Left ventricle myocardium inferior (tissue), 1 donor: ENCODE results near the gene MYOM3. TPM values are rescaled to one million over a fixed set of nuclear protein-coding genes. Genes with fewer than 3 reads are reported as not detected.

ENCODE experiments used
- DNase-seq: peaks from one replicate; pipeline ENCODE4 v3.0.0-alpha.2; 2020
- H3K27ac ChIP-seq: fragments of 200-600 bp; replicated peaks from 2 replicates; pipeline ENCODE4 v1.8.0; 2021
- H3K27me3 ChIP-seq: fragments of 200-600 bp; 2 replicates; pipeline ENCODE4 v1.8.0; 2021; ENCODE audit warnings: low read depth
- H3K36me3 ChIP-seq: fragments of 200-600 bp; 2 replicates; pipeline ENCODE4 v1.8.0; 2021
- H3K4me1 ChIP-seq: fragments of 200-600 bp; 2 replicates; pipeline ENCODE4 v1.8.0; 2021
- H3K4me3 ChIP-seq: fragments of 200-600 bp; 2 replicates; pipeline ENCODE4 v1.8.0; 2021; ENCODE audit warnings: mild to moderate bottlenecking, moderate library complexity
- H3K9me3 ChIP-seq: fragments of 200-600 bp; replicated peaks from 2 replicates; pipeline ENCODE4 v1.8.0; 2021
- CTCF ChIP-seq: fragments of 200-600 bp; IDR thresholded peaks from 2 replicates; pipeline ENCODE4 v1.8.0; 2021; ENCODE audit warnings: antibody characterized with exemption, mild to moderate bottlenecking, borderline replicate concordance
- intact Hi-C: fragments of 100-400 bp; cut with micrococcal nuclease; formaldehyde crosslinking; loops from one replicate; pipeline ENCODE4 v1.11.0; 2022
- total RNA-seq: library from RNA; stranded (reverse); fragmentation: NEBNext Ultra II Directional; extraction: Animal tissue kit (Norgen Biotek cat#: 25700); gene quantifications from one replicate; pipeline ENCODE4 v1.2.1, GENCODE V29; 2021
- donor health status: DM: no; HTN: yes; CAD: no; lungs with severe emphysema.

MYOM3 gene
- total RNA-seq, 1 donor from 2014 or later: 440 TPM

GRCh38 chr1:24110642-24111261 is 1.2 kb downstream of the MYOM3 start:
- no peak for TF ChIP-seq CTCF
- intact Hi-C loops: no loop called here
- peaks cover 60% of the 10 kb centered on the region for H3K4me1 ChIP-seq
- peaks cover 25% of the 10 kb centered on the region for H3K36me3 ChIP-seq
- peaks cover 26% of the 10 kb centered on the region for H3K27me3 ChIP-seq
- peak overlapping the region; percentile 96 for H3K27ac ChIP-seq
- peak overlapping the region; percentile 72 for H3K4me3 ChIP-seq
- no peaks in the 10 kb centered on the region for H3K9me3 ChIP-seq
- peak; percentile 84 for DNase-seq

- no peak for TF ChIP-seq CTCF
- intact Hi-C loops: no loop called here
- peak overlapping the region; percentile 72 for H3K4me3 ChIP-seq
- no peak for DNase-seq
- peaks cover 68% of the 10 kb centered on the region for H3K4me1 ChIP-seq
- H3K9me3 ChIP-seq: no peaks in the 10 kb centered on the region
- peaks cover 17% of the 10 kb centered on the region for H3K27me3 ChIP-seq
- peak overlapping the region; percentile 96 for H3K27ac ChIP-seq
- peaks cover 32% of the 10 kb centered on the region for H3K36me3 ChIP-seq
These were observed 2.1 kb downstream of the MYOM3 start for GRCh38 chr1:24109686-24110475.

- no peak for TF ChIP-seq CTCF
- DNase-seq: no peak
- Histone ChIP-seq H3K4me3 (peak overlapping the region; percentile 72), H3K9me3 (no peaks in the 10 kb centered on the region), H3K4me1 (peaks cover 76% of the 10 kb centered on the region), H3K27ac (peak overlapping the region; percentile 96), H3K36me3 (peaks cover 36% of the 10 kb centered on the region), H3K27me3 (peaks cover 10% of the 10 kb centered on the region)
- intact Hi-C loops: no loop called here
These were observed 2.8 kb downstream of the MYOM3 start for GRCh38 chr1:24109166-24109483.

- peaks cover 4% of the 10 kb centered on the region for H3K27me3 ChIP-seq
- H3K27ac ChIP-seq: peak overlapping the region; percentile 96
- H3K9me3 ChIP-seq: no peaks in the 10 kb centered on the region
- no peak for DNase-seq
- H3K4me1 ChIP-seq: peaks cover 82% of the 10 kb centered on the region
- no peak for TF ChIP-seq CTCF
- H3K36me3 ChIP-seq: peaks cover 37% of the 10 kb centered on the region
- H3K4me3 ChIP-seq: peak overlapping the region; percentile 72
- intact Hi-C loops: no loop called here
These were observed 3.4 kb downstream of the MYOM3 start for GRCh38 chr1:24108334-24109165.

- H3K4me3 ChIP-seq: peak overlapping the region; percentile 72
- intact Hi-C loops: no loop called here
- no peaks in the 10 kb centered on the region for H3K27me3 ChIP-seq
- H3K36me3 ChIP-seq: peaks cover 37% of the 10 kb centered on the region
- TF ChIP-seq CTCF: no peak
- peak overlapping the region; percentile 96 for H3K27ac ChIP-seq
- no peak for DNase-seq
- peaks cover 85% of the 10 kb centered on the region for H3K4me1 ChIP-seq
- H3K9me3 ChIP-seq: no peaks in the 10 kb centered on the region
These were observed 4.3 kb downstream of the MYOM3 start for GRCh38 chr1:24107462-24108138.
